ENCODE measurements around the gene SLC39A11. TPM values are rescaled to one million over a fixed set of nuclear protein-coding genes. Genes with fewer than 3 reads are reported as not detected.

SLC39A11 gene
- polyA plus RNA-seq, 1 donor from 2014 or later = 8.0 TPM

DNA sequence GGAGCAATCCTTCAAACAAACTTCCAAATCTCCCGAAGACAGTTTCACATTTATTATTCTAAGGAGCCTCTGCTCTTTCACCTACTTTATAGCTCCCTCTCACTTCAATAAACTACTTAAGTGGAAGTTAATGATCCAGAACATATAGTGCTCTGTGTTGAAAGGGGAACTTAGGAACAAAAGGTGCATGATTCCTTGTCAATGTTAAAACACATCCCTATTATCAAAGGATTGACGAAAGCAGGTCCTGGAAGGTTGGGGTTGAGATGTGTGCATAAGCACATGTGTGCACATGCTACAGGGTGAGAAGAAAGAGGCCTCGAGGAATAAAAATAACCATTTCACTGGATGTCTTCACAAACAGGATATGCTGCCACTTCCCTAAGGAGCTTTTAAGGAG is 170.3 kb downstream of the SLC39A11 start:
- TF ChIP-seq, protein P1, sequence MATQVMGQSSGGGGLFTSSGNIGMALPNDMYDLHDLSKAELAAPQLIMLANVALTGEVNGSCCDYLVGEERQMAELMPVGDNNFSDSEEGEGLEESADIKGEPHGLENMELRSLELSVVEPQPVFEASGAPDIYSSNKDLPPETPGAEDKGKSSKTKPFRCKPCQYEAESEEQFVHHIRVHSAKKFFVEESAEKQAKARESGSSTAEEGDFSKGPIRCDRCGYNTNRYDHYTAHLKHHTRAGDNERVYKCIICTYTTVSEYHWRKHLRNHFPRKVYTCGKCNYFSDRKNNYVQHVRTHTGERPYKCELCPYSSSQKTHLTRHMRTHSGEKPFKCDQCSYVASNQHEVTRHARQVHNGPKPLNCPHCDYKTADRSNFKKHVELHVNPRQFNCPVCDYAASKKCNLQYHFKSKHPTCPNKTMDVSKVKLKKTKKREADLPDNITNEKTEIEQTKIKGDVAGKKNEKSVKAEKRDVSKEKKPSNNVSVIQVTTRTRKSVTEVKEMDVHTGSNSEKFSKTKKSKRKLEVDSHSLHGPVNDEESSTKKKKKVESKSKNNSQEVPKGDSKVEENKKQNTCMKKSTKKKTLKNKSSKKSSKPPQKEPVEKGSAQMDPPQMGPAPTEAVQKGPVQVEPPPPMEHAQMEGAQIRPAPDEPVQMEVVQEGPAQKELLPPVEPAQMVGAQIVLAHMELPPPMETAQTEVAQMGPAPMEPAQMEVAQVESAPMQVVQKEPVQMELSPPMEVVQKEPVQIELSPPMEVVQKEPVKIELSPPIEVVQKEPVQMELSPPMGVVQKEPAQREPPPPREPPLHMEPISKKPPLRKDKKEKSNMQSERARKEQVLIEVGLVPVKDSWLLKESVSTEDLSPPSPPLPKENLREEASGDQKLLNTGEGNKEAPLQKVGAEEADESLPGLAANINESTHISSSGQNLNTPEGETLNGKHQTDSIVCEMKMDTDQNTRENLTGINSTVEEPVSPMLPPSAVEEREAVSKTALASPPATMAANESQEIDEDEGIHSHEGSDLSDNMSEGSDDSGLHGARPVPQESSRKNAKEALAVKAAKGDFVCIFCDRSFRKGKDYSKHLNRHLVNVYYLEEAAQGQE (IDR thresholded peaks at IDR 0.05; ENCODE audit: borderline replicate concordance) = peak; percentile 6
- TF ChIP-seq SMC3 (conservative IDR thresholded peaks at IDR 0.05; ENCODE audit: poor library complexity) (no peak), CTCF (IDR thresholded peaks at IDR 0.05; ENCODE audit: poor library complexity, severe bottlenecking) (no peak)
- Histone ChIP-seq H3K27ac (ENCODE audit: low read length) (peak overlapping the region; percentile 72), H3K4me3 (ENCODE audit: low read length) (peak overlapping the region; percentile 5), H3K27me3 (ENCODE audit: insufficient read depth, low read depth, low read length) (no peaks in the 10 kb centered on the region), H3K9me3 (ENCODE audit: low read length) (no peaks in the 10 kb centered on the region), H2AFZ (ENCODE audit: low read depth, low read length) (no peak overlapping the region), H4K20me1 (ENCODE audit: insufficient read depth) (no peaks in the 10 kb centered on the region), H3F3A (ENCODE audit: insufficient read depth, low read length, poor library complexity, severe bottlenecking) (no peaks in the 10 kb centered on the region), H3K9me2 (ENCODE audit: insufficient read depth, low read length) (no peaks in the 10 kb centered on the region), H3K36me3 (ENCODE audit: insufficient read depth, low read length) (no peaks in the 10 kb centered on the region), H3K9ac (ENCODE audit: low read length) (peak overlapping the region; percentile 3), H3K79me2 (replicated peaks; ENCODE audit: insufficient read depth, low read length) (no peaks in the 10 kb centered on the region), H3K4me2 (ENCODE audit: low read length) (no peak overlapping the region)

DNA sequence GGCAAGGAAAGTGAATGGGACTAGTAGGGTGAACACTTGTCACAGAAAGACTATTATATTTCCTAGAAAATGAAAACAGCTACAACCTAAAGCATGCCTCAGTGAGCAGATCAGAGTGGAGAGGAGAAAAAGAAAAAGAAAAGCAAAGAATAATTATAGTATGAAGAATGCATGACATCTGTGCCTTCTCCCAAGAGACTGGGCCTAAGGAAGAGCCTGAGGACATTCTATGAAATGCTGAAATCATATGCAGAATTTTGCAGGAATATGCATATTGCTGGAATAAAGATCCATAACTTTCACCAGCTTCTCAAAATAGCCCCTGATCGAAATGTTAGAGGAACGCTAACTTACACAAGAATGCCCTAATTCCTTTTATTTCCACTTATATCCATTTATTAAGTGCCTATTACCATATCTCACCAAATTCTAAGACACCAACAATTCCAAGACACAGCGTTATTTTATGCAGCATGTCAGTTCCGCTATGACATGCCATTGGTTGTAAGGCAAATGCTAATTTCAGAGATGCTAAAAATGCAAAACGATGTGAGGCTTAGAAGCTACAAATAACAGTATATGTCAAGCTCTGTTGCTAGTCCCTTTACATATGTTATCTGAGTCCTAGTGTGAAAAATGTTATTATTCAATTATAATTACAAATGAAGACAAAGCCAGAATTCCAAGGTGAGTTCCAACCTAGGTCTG is 171.0 kb downstream of the SLC39A11 start:
- no peak overlapping the region for H2AFZ ChIP-seq (ENCODE audit: low read depth, low read length)
- no peaks in the 10 kb centered on the region for H3K36me3 ChIP-seq (ENCODE audit: insufficient read depth, low read length)
- peak overlapping the region; percentile 5 for H3K4me3 ChIP-seq (ENCODE audit: low read length)
- peak overlapping the region; percentile 72 for H3K27ac ChIP-seq (ENCODE audit: low read length)
- H3K9ac ChIP-seq (ENCODE audit: low read length) = peak overlapping the region; percentile 3
- H3K4me2 ChIP-seq (ENCODE audit: low read length) = no peak overlapping the region
- TF ChIP-seq CTCF (IDR thresholded peaks at IDR 0.05; ENCODE audit: poor library complexity, severe bottlenecking) (no peak), EZH2 (IDR thresholded peaks at IDR 0.05; ENCODE audit: borderline replicate concordance, insufficient read depth, low read length, poor library complexity, severe bottlenecking) (no peak), TAF1 (IDR thresholded peaks at IDR 0.05; ENCODE audit: low read depth) (no peak)
- TF ChIP-seq, protein P1 (IDR thresholded peaks at IDR 0.05; ENCODE audit: borderline replicate concordance) = no peak
- H3K9me2 ChIP-seq (ENCODE audit: insufficient read depth, low read length) = no peaks in the 10 kb centered on the region
- no peaks in the 10 kb centered on the region for H3K9me3 ChIP-seq (ENCODE audit: low read length)
- H4K20me1 ChIP-seq (ENCODE audit: insufficient read depth) = no peaks in the 10 kb centered on the region
- no peaks in the 10 kb centered on the region for H3K79me2 ChIP-seq (replicated peaks; ENCODE audit: insufficient read depth, low read length)
- H3K27me3 ChIP-seq (ENCODE audit: insufficient read depth, low read depth, low read length) = no peaks in the 10 kb centered on the region
- H3F3A ChIP-seq (ENCODE audit: insufficient read depth, low read length, poor library complexity, severe bottlenecking) = no peaks in the 10 kb centered on the region
